Tibial artery (tissue), 4 donors: ENCODE results near the gene PSIP1.

ENCODE experiments used
- DNase-seq, 2 donors: peaks; one replicate each; pipeline ENCODE4 v3.0.0-alpha.2; 2019
- H3K27ac ChIP-seq, 2 donors: fragments of 200-600 bp; sonication (generic) in 1 of 2; 1 replicate in 1 of 2; 2 replicates in 1 of 2; pipeline ENCODE4 v1.5.1; 2018 to 2019; ENCODE audit warnings: mild to moderate bottlenecking in 1 of 2
- H3K27me3 ChIP-seq, 2 donors: fragments of 200-600 bp; sonication (generic) in 1 of 2; one replicate each; pipeline versions ENCODE4 v1.5.1 to v1.6.0; 2016 to 2019
- H3K36me3 ChIP-seq, 3 donors: fragments of 200-600 bp; sonication (generic) in 2 of 3; one replicate each; pipeline ENCODE4 v1.5.1; 2016 to 2019; ENCODE audit warnings: mild to moderate bottlenecking in 2 of 3
- H3K4me1 ChIP-seq, 4 donors: fragments of 200-600 bp; sonication (generic) in 2 of 4; 1 replicate in 3 of 4; 2 replicates in 1 of 4; pipeline ENCODE4 v1.5.1; 2016 to 2019
- H3K4me3 ChIP-seq, 2 donors: fragments of 200-600 bp; sonication (generic) in 1 of 2; 1 replicate in 1 of 2; 2 replicates in 1 of 2; pipeline ENCODE4 v1.5.1; 2018 to 2019; ENCODE audit warnings: mild to moderate bottlenecking in 2 of 2
- H3K9me3 ChIP-seq, 3 donors: fragments of 200-600 bp; sonication (generic) in 1 of 3; one replicate each; pipeline ENCODE4 v1.5.1; 2016 to 2019
- intact Hi-C: fragments of 100-400 bp; cut with DNase I; formaldehyde crosslinking; loops from one replicate; pipeline ENCODE4 v1.15.0; 2023; ENCODE audit warnings: low total_unique reads
- TF ChIP-seq, protein P1 (sequence below), 2 experiments: fragments of 200-600 bp in 1 of 2; fragments of 450-650 bp in 1 of 2; IDR thresholded peaks; one replicate each; pipeline ENCODE4 v1.5.1; 2017 to 2019; ENCODE audit warnings: antibody characterized with exemption in 2 of 2, mild to moderate bottlenecking in 1 of 2, moderate library complexity in 1 of 2

Gene PSIP1

DNA sequence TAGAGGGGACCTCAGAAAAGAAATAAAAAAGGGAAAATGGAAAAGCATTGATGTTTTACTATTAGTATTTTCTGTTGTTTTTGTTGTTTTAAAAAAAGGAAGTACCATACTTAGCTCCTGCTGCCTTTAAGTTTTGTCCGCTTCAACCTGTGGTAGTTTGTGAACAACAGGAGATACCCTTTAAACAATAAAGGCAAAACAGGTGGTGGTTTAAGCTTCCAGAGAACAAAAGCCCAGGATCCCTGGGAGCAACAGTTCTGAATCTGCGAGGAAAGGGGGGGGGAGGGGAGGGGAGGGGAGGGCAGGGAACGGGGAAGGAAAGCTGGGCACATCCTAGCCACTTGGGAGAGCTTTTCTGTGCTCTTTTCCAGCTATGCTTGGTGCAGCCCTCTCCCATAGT is 2.1 kb upstream of the PSIP1 start:
- Histone ChIP-seq H3K27me3 (no peaks in the 10 kb centered on the region), H3K4me1 (peaks cover 0 to 21% (median 10%) of the 10 kb centered on the region in 4 donors), H3K36me3 (peaks cover 0 to under 1% (median 0%) of the 10 kb centered on the region in 3 donors), H3K9me3 (no peaks in the 10 kb centered on the region), H3K4me3 (no peak overlapping the region), H3K27ac (no peak overlapping the region)
- DNase-seq: no peak
- intact Hi-C loops: no loop called here
- TF ChIP-seq, protein P1, sequence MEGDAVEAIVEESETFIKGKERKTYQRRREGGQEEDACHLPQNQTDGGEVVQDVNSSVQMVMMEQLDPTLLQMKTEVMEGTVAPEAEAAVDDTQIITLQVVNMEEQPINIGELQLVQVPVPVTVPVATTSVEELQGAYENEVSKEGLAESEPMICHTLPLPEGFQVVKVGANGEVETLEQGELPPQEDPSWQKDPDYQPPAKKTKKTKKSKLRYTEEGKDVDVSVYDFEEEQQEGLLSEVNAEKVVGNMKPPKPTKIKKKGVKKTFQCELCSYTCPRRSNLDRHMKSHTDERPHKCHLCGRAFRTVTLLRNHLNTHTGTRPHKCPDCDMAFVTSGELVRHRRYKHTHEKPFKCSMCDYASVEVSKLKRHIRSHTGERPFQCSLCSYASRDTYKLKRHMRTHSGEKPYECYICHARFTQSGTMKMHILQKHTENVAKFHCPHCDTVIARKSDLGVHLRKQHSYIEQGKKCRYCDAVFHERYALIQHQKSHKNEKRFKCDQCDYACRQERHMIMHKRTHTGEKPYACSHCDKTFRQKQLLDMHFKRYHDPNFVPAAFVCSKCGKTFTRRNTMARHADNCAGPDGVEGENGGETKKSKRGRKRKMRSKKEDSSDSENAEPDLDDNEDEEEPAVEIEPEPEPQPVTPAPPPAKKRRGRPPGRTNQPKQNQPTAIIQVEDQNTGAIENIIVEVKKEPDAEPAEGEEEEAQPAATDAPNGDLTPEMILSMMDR (IDR thresholded peaks at IDR 0.05): no peak

DNA sequence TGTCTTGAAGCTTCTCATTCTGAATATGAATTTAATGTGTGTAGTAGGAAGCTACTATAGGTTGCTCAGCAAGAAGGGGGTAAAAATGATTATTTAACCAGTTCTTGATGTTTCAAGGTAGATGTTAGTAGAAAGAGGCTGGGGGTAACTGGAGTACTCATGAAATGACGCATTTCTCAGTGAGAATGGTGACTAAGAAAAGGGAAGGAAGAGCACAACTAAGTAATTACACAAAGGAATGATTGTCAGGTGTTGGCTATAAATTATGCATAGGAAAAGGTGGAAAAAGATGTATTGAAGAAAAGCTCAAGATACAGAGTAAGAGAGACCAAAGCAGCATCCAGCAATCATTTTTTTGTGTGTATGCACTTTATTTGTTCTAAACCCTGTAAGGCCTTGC is 1.4 kb upstream of the PSIP1 start:
- Histone ChIP-seq H3K36me3 (peaks cover 0 to 8% (median 1%) of the 10 kb centered on the region in 3 donors), H3K27ac (no peak overlapping the region), H3K4me3 (no peak overlapping the region), H3K27me3 (no peaks in the 10 kb centered on the region), H3K4me1 (peaks cover 0 to 21% (median 10%) of the 10 kb centered on the region in 4 donors), H3K9me3 (no peaks in the 10 kb centered on the region)
- intact Hi-C loops: no loop called here
- no peak for DNase-seq
- TF ChIP-seq, protein P1 (IDR thresholded peaks at IDR 0.05): no peak

- Histone ChIP-seq H3K4me3 (peak overlapping the region; percentile 87 to 99), H3K27me3 (no peaks in the 10 kb centered on the region), H3K9me3 (no peaks in the 10 kb centered on the region), H3K27ac (peak overlapping the region; percentile 85 to 91), H3K36me3 (peaks cover 5 to 21% (median 20%) of the 10 kb centered on the region in 3 donors), H3K4me1 (peaks cover 0 to 21% (median 10%) of the 10 kb centered on the region in 4 donors)
- intact Hi-C loops: no loop called here
- TF ChIP-seq, protein P1 (IDR thresholded peaks at IDR 0.05): no peak
- DNase-seq: peak; percentile 26 to 72
These were observed 610 bp downstream of the PSIP1 start for GRCh38 chr9:15509931-15510788.

- Histone ChIP-seq H3K4me1 (peaks cover 0 to 15% (median 10%) of the 10 kb centered on the region in 4 donors), H3K27me3 (no peaks in the 10 kb centered on the region), H3K9me3 (no peaks in the 10 kb centered on the region), H3K4me3 (no peak overlapping the region), H3K36me3 (peaks cover 10 to 37% (median 30%) of the 10 kb centered on the region in 3 donors), H3K27ac (no peak overlapping the region)
- TF ChIP-seq, protein P1 (IDR thresholded peaks at IDR 0.05): no peak
- intact Hi-C loops: no loop called here
- no peak for DNase-seq
These were observed 4.8 kb downstream of the PSIP1 start for GRCh38 chr9:15505921-15506320.

- TF ChIP-seq, protein P1 (IDR thresholded peaks at IDR 0.05): no peak
- Histone ChIP-seq H3K27ac (no peak overlapping the region), H3K36me3 (peaks cover 10 to 26% (median 26%) of the 10 kb centered on the region in 3 donors), H3K4me3 (no peak overlapping the region), H3K27me3 (no peaks in the 10 kb centered on the region), H3K4me1 (peaks cover 0 to 11% (median 0%) of the 10 kb centered on the region in 4 donors), H3K9me3 (no peaks in the 10 kb centered on the region)
- intact Hi-C loops: no loop called here
- DNase-seq: no peak
These were observed 9.0 kb downstream of the PSIP1 start for GRCh38 chr9:15501803-15502202.
